D721Med (cell line): ENCODE results near the gene SOX13.

Experiments used
- DNase-seq: peaks from one replicate; pipeline ENCODE4 v3.0.0; 2011; ENCODE audit warnings: low spot score; ENCODE audit not compliant: insufficient read length
- FAIRE-seq: peaks from 2 replicates; lab custom pipeline; 2011; peaks lifted over from hg19 to GRCh38; lab: Jason Lieb, UNC
- CTCF ChIP-seq: IDR thresholded peaks from 2 replicates; pipeline ENCODE4 v1.5.1; 2012; ENCODE audit warnings: mild to moderate bottlenecking, control low read depth; ENCODE audit not compliant: insufficient read depth; ENCODE audit errors: missing control alignments

Gene SOX13

GRCh38 chr1:204131978-204132377 is 59.1 kb downstream of the SOX13 start:
- DNase-seq (no peak), FAIRE-seq (no peak)
- TF ChIP-seq CTCF, result no peak

- no peak for TF ChIP-seq CTCF
- DNase-seq, result no peak
- no peak for FAIRE-seq
Measured at GRCh38 chr1:204132718-204133117, 59.8 kb downstream of the SOX13 start.

DNA sequence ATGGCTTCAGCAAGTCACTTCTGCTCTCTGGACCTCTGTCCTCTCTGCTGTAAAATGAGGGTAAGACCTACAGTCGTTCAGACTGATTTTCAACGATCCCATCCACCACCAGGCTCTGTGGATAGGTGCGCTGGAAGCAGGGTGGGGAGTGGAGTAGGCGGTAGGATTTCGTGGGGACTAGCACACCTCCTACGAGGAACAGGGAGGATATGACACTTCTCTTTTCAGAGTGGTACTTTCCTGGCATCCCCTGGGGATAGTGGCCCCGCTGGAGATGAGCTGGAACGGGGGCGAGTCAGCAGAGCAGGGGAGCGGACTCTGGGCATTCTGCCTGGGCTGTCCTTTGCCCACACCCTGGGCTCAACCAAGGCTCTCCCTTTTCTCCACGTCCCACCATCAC is 61.2 kb downstream of the SOX13 start:
- no peak for TF ChIP-seq CTCF
- DNase-seq (no peak), FAIRE-seq (no peak)

DNA sequence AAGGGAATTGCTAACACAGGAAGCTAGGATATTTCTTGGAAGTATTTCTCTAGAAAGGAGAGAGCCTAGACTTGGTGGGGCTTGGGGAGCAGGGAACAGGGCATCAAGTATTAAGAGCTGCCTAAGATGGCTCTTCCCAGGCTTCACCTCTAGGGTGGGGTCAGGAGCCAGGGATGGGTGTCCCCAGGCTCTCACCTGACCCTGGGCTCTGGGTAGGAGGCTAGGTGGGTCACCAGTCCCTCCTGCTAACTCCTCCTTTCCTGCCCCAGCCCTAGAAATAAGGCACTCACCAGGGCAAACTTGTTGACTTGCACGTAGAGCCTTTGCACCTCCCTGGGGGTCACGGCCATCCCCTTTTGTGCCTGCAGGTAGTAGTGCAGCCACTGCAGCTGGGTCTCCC is 63.9 kb downstream of the SOX13 start:
- DNase-seq (no peak), FAIRE-seq (no peak)
- no peak for TF ChIP-seq CTCF

DNA sequence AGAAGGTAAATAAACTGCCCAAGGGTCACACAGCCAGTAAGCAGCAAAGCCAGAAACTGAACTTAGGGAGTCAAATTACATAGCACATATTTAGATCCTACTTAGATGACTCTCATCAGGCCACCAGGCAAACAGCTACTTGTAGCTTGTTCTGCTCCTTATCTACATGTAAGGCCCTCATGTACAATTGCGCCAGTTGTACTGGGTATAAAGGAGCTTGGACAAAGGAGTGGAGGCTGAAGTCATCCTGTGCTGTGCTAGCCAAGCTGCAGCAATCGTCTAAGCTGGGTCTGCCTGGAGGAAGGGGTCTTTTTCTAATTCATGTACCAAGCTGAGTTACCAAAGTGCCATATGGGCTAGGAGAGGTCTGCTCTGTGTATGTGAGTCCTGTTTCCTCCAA is 66.2 kb downstream of the SOX13 start:
- DNase-seq (no peak), FAIRE-seq (no peak)
- TF ChIP-seq CTCF, result no peak

DNA sequence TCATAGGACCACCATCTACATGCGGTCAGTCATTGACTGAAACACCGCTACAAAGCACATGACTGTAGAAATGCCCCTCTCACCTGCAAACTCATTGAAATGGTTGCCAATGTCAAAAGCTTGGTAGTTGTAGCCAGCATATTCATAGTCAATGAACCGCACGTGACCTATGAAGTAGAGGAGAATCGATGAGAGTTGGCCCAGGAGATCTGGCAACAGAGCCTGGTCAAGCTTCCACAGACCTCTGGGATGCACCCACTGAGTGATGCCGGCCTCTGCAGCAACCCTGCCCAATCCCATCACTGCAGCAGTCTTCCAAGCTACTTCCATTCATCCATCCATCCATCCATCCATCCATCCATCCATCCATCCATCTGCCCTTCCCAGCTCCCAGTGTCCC is 67.0 kb downstream of the SOX13 start:
- DNase-seq, result no peak
- no peak for TF ChIP-seq CTCF
- no peak for FAIRE-seq

GRCh38 chr1:204141131-204141530 is 68.2 kb downstream of the SOX13 start:
- FAIRE-seq, result no peak
- TF ChIP-seq CTCF, result no peak
- no peak for DNase-seq
